ENCODE measurements around the gene KDR.

Gene KDR

DNA sequence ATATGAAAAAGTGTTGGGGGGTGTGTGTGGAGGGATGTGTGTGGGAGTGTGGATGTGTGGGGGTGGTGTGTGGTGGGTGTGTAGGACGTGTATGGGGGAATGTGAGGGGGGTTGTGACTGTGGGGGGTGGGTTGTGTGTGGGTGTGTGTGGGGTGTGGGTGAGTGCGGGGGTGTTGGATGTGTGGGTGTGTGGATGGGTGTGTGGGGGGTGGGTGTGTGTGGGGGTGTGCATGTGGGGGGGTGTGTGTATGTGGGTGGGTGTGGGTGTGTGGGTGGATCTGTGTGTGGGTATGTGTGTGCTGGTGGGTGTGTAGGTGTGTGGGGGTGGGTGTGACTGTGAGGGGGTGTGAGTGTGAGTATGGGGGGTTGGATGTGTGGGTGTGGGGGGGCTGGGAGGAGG is 47.8 kb downstream of the KDR start:
- H3K36me3 ChIP-seq (replicated peaks), result no peaks in the 10 kb centered on the region
- in situ Hi-C loops (cut with HindIII; ENCODE audit: low pct_ligation_motif_present, low sequenced_read_pairs), result no loop called here
- no peak overlapping the region for H3K4me3 ChIP-seq (ENCODE audit: low read depth, low read length)
- no peak for DNase-seq
- no peak overlapping the region for H3K27ac ChIP-seq
- no peaks in the 10 kb centered on the region for H3K27me3 ChIP-seq (replicated peaks)
- TF ChIP-seq, protein P1, sequence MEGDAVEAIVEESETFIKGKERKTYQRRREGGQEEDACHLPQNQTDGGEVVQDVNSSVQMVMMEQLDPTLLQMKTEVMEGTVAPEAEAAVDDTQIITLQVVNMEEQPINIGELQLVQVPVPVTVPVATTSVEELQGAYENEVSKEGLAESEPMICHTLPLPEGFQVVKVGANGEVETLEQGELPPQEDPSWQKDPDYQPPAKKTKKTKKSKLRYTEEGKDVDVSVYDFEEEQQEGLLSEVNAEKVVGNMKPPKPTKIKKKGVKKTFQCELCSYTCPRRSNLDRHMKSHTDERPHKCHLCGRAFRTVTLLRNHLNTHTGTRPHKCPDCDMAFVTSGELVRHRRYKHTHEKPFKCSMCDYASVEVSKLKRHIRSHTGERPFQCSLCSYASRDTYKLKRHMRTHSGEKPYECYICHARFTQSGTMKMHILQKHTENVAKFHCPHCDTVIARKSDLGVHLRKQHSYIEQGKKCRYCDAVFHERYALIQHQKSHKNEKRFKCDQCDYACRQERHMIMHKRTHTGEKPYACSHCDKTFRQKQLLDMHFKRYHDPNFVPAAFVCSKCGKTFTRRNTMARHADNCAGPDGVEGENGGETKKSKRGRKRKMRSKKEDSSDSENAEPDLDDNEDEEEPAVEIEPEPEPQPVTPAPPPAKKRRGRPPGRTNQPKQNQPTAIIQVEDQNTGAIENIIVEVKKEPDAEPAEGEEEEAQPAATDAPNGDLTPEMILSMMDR (IDR thresholded peaks at IDR 0.05; ENCODE audit: low read depth, low read length, missing control alignments), result no peak

GRCh38 chr4:55075823-55076716 is 49.3 kb downstream of the KDR start:
- TF ChIP-seq, protein P1 (IDR thresholded peaks at IDR 0.05; ENCODE audit: low read depth, low read length, missing control alignments), result no peak
- no peak overlapping the region for H3K27ac ChIP-seq
- in situ Hi-C loops (cut with HindIII; ENCODE audit: low pct_ligation_motif_present, low sequenced_read_pairs), result no loop called here
- H3K27me3 ChIP-seq (replicated peaks), result no peaks in the 10 kb centered on the region
- no peak overlapping the region for H3K4me3 ChIP-seq (ENCODE audit: low read depth, low read length)
- H3K36me3 ChIP-seq (replicated peaks), result no peaks in the 10 kb centered on the region
- DNase-seq, result peak; percentile 11

- in situ Hi-C loops (cut with HindIII; ENCODE audit: low pct_ligation_motif_present, low sequenced_read_pairs), result no loop called here
- Histone ChIP-seq H3K4me3 (ENCODE audit: low read depth, low read length) (no peak overlapping the region), H3K27ac (no peak overlapping the region), H3K36me3 (replicated peaks) (no peaks in the 10 kb centered on the region), H3K27me3 (replicated peaks) (no peaks in the 10 kb centered on the region)
- no peak for DNase-seq
- TF ChIP-seq, protein P1 (IDR thresholded peaks at IDR 0.05; ENCODE audit: low read depth, low read length, missing control alignments), result no peak
Observed at GRCh38 chr4:55075376-55075775, 50.0 kb downstream of the KDR start.

- peak overlapping the region; percentile 66 for H3K27ac ChIP-seq
- TF ChIP-seq, protein P1 (IDR thresholded peaks at IDR 0.05; ENCODE audit: low read depth, low read length, missing control alignments), result no peak
- no peaks in the 10 kb centered on the region for H3K27me3 ChIP-seq (replicated peaks)
- H3K4me3 ChIP-seq (ENCODE audit: low read depth, low read length), result no peak overlapping the region
- in situ Hi-C loops (cut with HindIII; ENCODE audit: low pct_ligation_motif_present, low sequenced_read_pairs), result no loop called here
- DNase-seq, result peak; percentile 73
- no peaks in the 10 kb centered on the region for H3K36me3 ChIP-seq (replicated peaks)
Observed at GRCh38 chr4:55074386-55074785, 51.0 kb downstream of the KDR start.

DNA sequence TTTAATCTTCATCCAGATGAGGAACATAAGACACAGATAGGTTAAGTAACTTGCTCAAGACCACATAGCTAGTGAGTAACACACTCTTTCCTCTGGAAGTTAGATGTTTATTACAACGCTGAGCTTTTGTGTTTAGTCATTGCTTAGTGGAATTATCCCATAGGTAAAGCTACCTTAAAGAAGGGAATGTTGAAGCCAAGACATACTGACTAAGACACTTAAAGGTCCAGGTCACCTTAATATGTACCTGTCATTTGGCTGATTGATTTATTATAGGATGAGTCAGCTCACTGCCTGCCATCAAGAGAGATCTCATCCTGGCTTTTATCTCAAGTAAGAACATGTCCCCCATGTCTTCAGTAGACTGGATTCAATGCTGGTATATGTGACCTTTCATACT is 53.4 kb downstream of the KDR start:
- Histone ChIP-seq H3K27me3 (replicated peaks) (no peaks in the 10 kb centered on the region), H3K27ac (no peak overlapping the region), H3K36me3 (replicated peaks) (no peaks in the 10 kb centered on the region), H3K4me3 (ENCODE audit: low read depth, low read length) (no peak overlapping the region)
- TF ChIP-seq, protein P1 (IDR thresholded peaks at IDR 0.05; ENCODE audit: low read depth, low read length, missing control alignments), result no peak
- in situ Hi-C loops (cut with HindIII; ENCODE audit: low pct_ligation_motif_present, low sequenced_read_pairs), result no loop called here
- DNase-seq, result no peak

All from brain microvascular endothelial cell (primary cell).